Mammary epithelial cell (primary cell): ENCODE results near the gene NPY5R.

Source experiments
- CTCF ChIP-seq, 2 donors: IDR thresholded peaks in 1 of 2; conservative IDR thresholded peaks in 1 of 2; 2 replicates each; pipeline ENCODE4 v1.5.1; 2011 to 2012; ENCODE audit warnings: inconsistent platforms in 2 of 2, low read length in 2 of 2, mild to moderate bottlenecking in 2 of 2, control low read depth in 1 of 2, low read depth in 1 of 2; ENCODE audit not compliant: insufficient read depth in 1 of 2; ENCODE audit errors: extremely low read depth in 1 of 2
- EZH2 ChIP-seq: IDR thresholded peaks from 2 replicates; pipeline ENCODE4 v1.6.1; 2012; ENCODE audit warnings: low read length, inconsistent platforms, borderline replicate concordance

GRCh38 chr4:163384434-163384833 is 40.7 kb downstream of the NPY5R start:
- TF ChIP-seq CTCF (conservative IDR thresholded peaks at IDR 0.05 in 1 of 2, IDR thresholded peaks at IDR 0.05 in 1 of 2; ENCODE audit: extremely low read depth in 1 of 2, insufficient read depth in 1 of 2, low read depth in 1 of 2, low read length in 2 of 2) (no peak), EZH2 (no peak)
